Measurements from ENCODE around the gene SYCE3. TPM values are rescaled to one million over a fixed set of nuclear protein-coding genes. Genes with fewer than 3 reads are reported as not detected.
"Not testable (repeated sequence)": the region's sequence is repeated elsewhere in the genome, so short reads cannot be mapped to it uniquely, and the experiment has no call there.

Gene SYCE3
- total RNA-seq, 1 donor from 2014 or later = not detected

- Histone ChIP-seq H3K27me3 (ENCODE audit: control insufficient read depth in 3 of 3, insufficient read depth in 3 of 3, low read length in 3 of 3) (peaks cover 47 to 53% (median 49%) of the 10 kb centered on the region in 3 donors), H3K9ac (ENCODE audit: low read depth in 1 of 3, low read length in 3 of 3) (peak overlapping the region in 1 of 3 donors; percentile 54), H3K4me3 (ENCODE audit: low read length in 3 of 3) (no peak overlapping the region), H3K9me3 (ENCODE audit: control insufficient read depth in 3 of 3, low read length in 3 of 3) (no peaks in the 10 kb centered on the region), H3K36me3 (ENCODE audit: control insufficient read depth in 3 of 3, insufficient read depth in 3 of 3, low read length in 3 of 3) (no peaks in the 10 kb centered on the region), H3K27ac (ENCODE audit: low read depth, low read length) (no peak overlapping the region), H3K4me1 (ENCODE audit: control insufficient read depth in 3 of 3, insufficient read depth in 3 of 3, low read length in 3 of 3) (peaks cover 5 to 16% (median 5%) of the 10 kb centered on the region in 3 donors)
Measured at GRCh38 chr22:50544746-50545253, 17.9 kb downstream of the SYCE3 start.

GRCh38 chr22:50544078-50544745 lies 18.5 kb downstream of the SYCE3 start:
- no peak overlapping the region for H3K27ac ChIP-seq (ENCODE audit: low read depth, low read length)
- H3K27me3 ChIP-seq (ENCODE audit: control insufficient read depth in 3 of 3, insufficient read depth in 3 of 3, low read length in 3 of 3) = peaks cover 43 to 49% (median 43%) of the 10 kb centered on the region in 3 donors
- H3K9ac ChIP-seq (ENCODE audit: low read depth in 1 of 3, low read length in 3 of 3) = peak overlapping the region; percentile 38 to 54 (median 43)
- H3K36me3 ChIP-seq (ENCODE audit: control insufficient read depth in 3 of 3, insufficient read depth in 3 of 3, low read length in 3 of 3) = no peaks in the 10 kb centered on the region
- H3K9me3 ChIP-seq (ENCODE audit: control insufficient read depth in 3 of 3, low read length in 3 of 3) = no peaks in the 10 kb centered on the region
- H3K4me1 ChIP-seq (ENCODE audit: control insufficient read depth in 3 of 3, insufficient read depth in 3 of 3, low read length in 3 of 3) = peaks cover 5 to 17% (median 6%) of the 10 kb centered on the region in 3 donors
- peak overlapping the region in 1 of 3 donors; percentile 56 for H3K4me3 ChIP-seq (ENCODE audit: low read length in 3 of 3)

GRCh38 chr22:50542416-50542927 lies 20.2 kb downstream of the SYCE3 start:
- peaks cover 28 to 37% (median 34%) of the 10 kb centered on the region in 3 donors for H3K27me3 ChIP-seq (ENCODE audit: control insufficient read depth in 3 of 3, insufficient read depth in 3 of 3, low read length in 3 of 3)
- peak overlapping the region; percentile 52 for H3K27ac ChIP-seq (ENCODE audit: low read depth, low read length)
- peaks cover 5 to 24% (median 8%) of the 10 kb centered on the region in 3 donors for H3K4me1 ChIP-seq (ENCODE audit: control insufficient read depth in 3 of 3, insufficient read depth in 3 of 3, low read length in 3 of 3)
- H3K9ac ChIP-seq (ENCODE audit: low read depth in 1 of 3, low read length in 3 of 3) = no peak overlapping the region
- H3K9me3 ChIP-seq (ENCODE audit: control insufficient read depth in 3 of 3, low read length in 3 of 3) = no peaks in the 10 kb centered on the region
- H3K36me3 ChIP-seq (ENCODE audit: control insufficient read depth in 3 of 3, insufficient read depth in 3 of 3, low read length in 3 of 3) = no peaks in the 10 kb centered on the region
- no peak overlapping the region for H3K4me3 ChIP-seq (ENCODE audit: low read length in 3 of 3)

GRCh38 chr22:50541667-50542026 lies 21.1 kb downstream of the SYCE3 start:
- peaks cover 20 to 32% (median 31%) of the 10 kb centered on the region in 3 donors for H3K27me3 ChIP-seq (ENCODE audit: control insufficient read depth in 3 of 3, insufficient read depth in 3 of 3, low read length in 3 of 3)
- H3K9ac ChIP-seq (ENCODE audit: low read depth in 1 of 3, low read length in 3 of 3); H3K9me3 ChIP-seq (ENCODE audit: control insufficient read depth in 3 of 3, low read length in 3 of 3); H3K36me3 ChIP-seq (ENCODE audit: control insufficient read depth in 3 of 3, insufficient read depth in 3 of 3, low read length in 3 of 3); H3K4me3 ChIP-seq (ENCODE audit: low read length in 3 of 3): not testable (repeated sequence)
- peak overlapping the region; percentile 5 for H3K27ac ChIP-seq (ENCODE audit: low read depth, low read length)
- H3K4me1 ChIP-seq (ENCODE audit: control insufficient read depth in 3 of 3, insufficient read depth in 3 of 3, low read length in 3 of 3) = peaks cover 5 to 24% (median 8%) of the 10 kb centered on the region in 3 donors

- Histone ChIP-seq H3K27me3 (ENCODE audit: control insufficient read depth in 3 of 3, insufficient read depth in 3 of 3, low read length in 3 of 3) (peaks cover 7 to 19% (median 18%) of the 10 kb centered on the region in 3 donors), H3K9ac (ENCODE audit: low read depth in 1 of 3, low read length in 3 of 3) (no peak overlapping the region), H3K27ac (ENCODE audit: low read depth, low read length) (peak overlapping the region; percentile 91), H3K4me3 (ENCODE audit: low read length in 3 of 3) (no peak overlapping the region), H3K9me3 (ENCODE audit: control insufficient read depth in 3 of 3, low read length in 3 of 3) (no peaks in the 10 kb centered on the region), H3K4me1 (ENCODE audit: control insufficient read depth in 3 of 3, insufficient read depth in 3 of 3, low read length in 3 of 3) (peaks cover 5 to 24% (median 8%) of the 10 kb centered on the region in 3 donors), H3K36me3 (ENCODE audit: control insufficient read depth in 3 of 3, insufficient read depth in 3 of 3, low read length in 3 of 3) (no peaks in the 10 kb centered on the region)
Measured at GRCh38 chr22:50540381-50540780, 22.3 kb downstream of the SYCE3 start.

GRCh38 chr22:50537765-50538164 lies 25.0 kb downstream of the SYCE3 start:
- no peak overlapping the region for H3K9ac ChIP-seq (ENCODE audit: low read depth in 1 of 3, low read length in 3 of 3)
- H3K27ac ChIP-seq (ENCODE audit: low read depth, low read length) = peak overlapping the region; percentile 91
- peaks cover 2 to 19% (median 18%) of the 10 kb centered on the region in 3 donors for H3K27me3 ChIP-seq (ENCODE audit: control insufficient read depth in 3 of 3, insufficient read depth in 3 of 3, low read length in 3 of 3)
- peaks cover 0 to 12% (median 3%) of the 10 kb centered on the region in 3 donors for H3K4me1 ChIP-seq (ENCODE audit: control insufficient read depth in 3 of 3, insufficient read depth in 3 of 3, low read length in 3 of 3)
- no peaks in the 10 kb centered on the region for H3K36me3 ChIP-seq (ENCODE audit: control insufficient read depth in 3 of 3, insufficient read depth in 3 of 3, low read length in 3 of 3)
- H3K4me3 ChIP-seq (ENCODE audit: low read length in 3 of 3) = no peak overlapping the region
- H3K9me3 ChIP-seq (ENCODE audit: control insufficient read depth in 3 of 3, low read length in 3 of 3) = no peaks in the 10 kb centered on the region

GRCh38 chr22:50536226-50536625 lies 26.5 kb downstream of the SYCE3 start:
- no peak overlapping the region for H3K27ac ChIP-seq (ENCODE audit: low read depth, low read length)
- peaks cover under 1 to 19% (median 11%) of the 10 kb centered on the region in 3 donors for H3K4me1 ChIP-seq (ENCODE audit: control insufficient read depth in 3 of 3, insufficient read depth in 3 of 3, low read length in 3 of 3)
- H3K4me3 ChIP-seq (ENCODE audit: low read length in 3 of 3) = no peak overlapping the region
- H3K9ac ChIP-seq (ENCODE audit: low read depth in 1 of 3, low read length in 3 of 3) = no peak overlapping the region
- peaks cover 13 to 28% (median 24%) of the 10 kb centered on the region in 3 donors for H3K27me3 ChIP-seq (ENCODE audit: control insufficient read depth in 3 of 3, insufficient read depth in 3 of 3, low read length in 3 of 3)
- H3K9me3 ChIP-seq (ENCODE audit: control insufficient read depth in 3 of 3, low read length in 3 of 3) = no peaks in the 10 kb centered on the region
- H3K36me3 ChIP-seq (ENCODE audit: control insufficient read depth in 3 of 3, insufficient read depth in 3 of 3, low read length in 3 of 3) = no peaks in the 10 kb centered on the region

- Histone ChIP-seq H3K27ac (ENCODE audit: low read depth, low read length) (no peak overlapping the region), H3K9ac (ENCODE audit: low read depth in 1 of 3, low read length in 3 of 3) (no peak overlapping the region), H3K4me3 (ENCODE audit: low read length in 3 of 3) (no peak overlapping the region), H3K9me3 (ENCODE audit: control insufficient read depth in 3 of 3, low read length in 3 of 3) (no peaks in the 10 kb centered on the region), H3K4me1 (ENCODE audit: control insufficient read depth in 3 of 3, insufficient read depth in 3 of 3, low read length in 3 of 3) (peaks cover 5 to 29% (median 16%) of the 10 kb centered on the region in 3 donors), H3K36me3 (ENCODE audit: control insufficient read depth in 3 of 3, insufficient read depth in 3 of 3, low read length in 3 of 3) (no peaks in the 10 kb centered on the region), H3K27me3 (ENCODE audit: control insufficient read depth in 3 of 3, insufficient read depth in 3 of 3, low read length in 3 of 3) (peaks cover 22 to 39% (median 34%) of the 10 kb centered on the region in 3 donors)
Measured at GRCh38 chr22:50535113-50535512, 27.6 kb downstream of the SYCE3 start.

- not testable (repeated sequence) for H3K4me3 ChIP-seq (ENCODE audit: low read length in 3 of 3); H3K9me3 ChIP-seq (ENCODE audit: control insufficient read depth in 3 of 3, low read length in 3 of 3); H3K36me3 ChIP-seq (ENCODE audit: control insufficient read depth in 3 of 3, insufficient read depth in 3 of 3, low read length in 3 of 3); H3K9ac ChIP-seq (ENCODE audit: low read depth in 1 of 3, low read length in 3 of 3)
- H3K27me3 ChIP-seq (ENCODE audit: control insufficient read depth in 3 of 3, insufficient read depth in 3 of 3, low read length in 3 of 3) = peaks cover 30 to 47% (median 43%) of the 10 kb centered on the region in 3 donors
- peak overlapping the region; percentile 5 for H3K27ac ChIP-seq (ENCODE audit: low read depth, low read length)
- H3K4me1 ChIP-seq (ENCODE audit: control insufficient read depth in 3 of 3, insufficient read depth in 3 of 3, low read length in 3 of 3) = peaks cover 5 to 29% (median 19%) of the 10 kb centered on the region in 3 donors
Measured at GRCh38 chr22:50533856-50534711, 28.6 kb downstream of the SYCE3 start.
